ENCODE measurements around the gene CLPTM1. TPM values are rescaled to one million over a fixed set of nuclear protein-coding genes. Genes with fewer than 3 reads are reported as not detected.

Gene CLPTM1
- total RNA-seq, 1 experiment from 2014 or later = 102 TPM

DNA sequence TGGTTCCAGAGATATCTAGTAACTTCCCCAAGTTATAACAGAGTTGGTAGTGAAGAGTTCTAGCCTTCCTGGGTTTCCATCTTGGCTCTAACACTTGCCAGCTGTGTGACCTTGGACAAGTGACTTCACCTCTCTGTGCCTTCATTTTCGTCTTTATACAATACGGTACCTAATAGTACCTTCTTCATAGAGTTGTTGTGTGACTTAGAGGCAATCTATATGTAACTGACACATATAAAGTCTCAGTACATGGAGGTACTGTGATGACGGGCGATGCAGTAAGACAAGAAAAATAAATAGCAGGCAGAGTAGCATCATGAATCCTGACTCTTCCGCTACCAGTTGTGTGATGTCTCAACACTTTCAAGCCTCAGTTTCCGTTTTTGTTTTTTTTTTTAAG, 75.6 kb downstream of the CLPTM1 start:
- Histone ChIP-seq H3K27me3 (ENCODE audit: insufficient read depth, low read length) (no peaks in the 10 kb centered on the region), H3K9ac (ENCODE audit: low read length) (no peak overlapping the region), H2AFZ (ENCODE audit: low read depth, low read length, poor library complexity, severe bottlenecking) (no peak overlapping the region), H3K27ac (ENCODE audit: low read depth, low read length) (no peak overlapping the region), H3K36me3 (ENCODE audit: control insufficient read depth in 1 of 2, insufficient read depth in 2 of 2, low read length in 2 of 2) (no peaks in the 10 kb centered on the region), H3K9me3 (ENCODE audit: control insufficient read depth in 1 of 2, insufficient read depth in 1 of 2, low read depth in 1 of 2, low read length in 2 of 2) (no peaks in the 10 kb centered on the region), H3K4me1 (ENCODE audit: control insufficient read depth in 1 of 2, insufficient read depth in 2 of 2, low read length in 2 of 2) (no peaks in the 10 kb centered on the region), H4K20me1 (ENCODE audit: insufficient read depth) (no peaks in the 10 kb centered on the region), H3K4me2 (ENCODE audit: low read length) (no peak overlapping the region), H3K4me3 (replicated peaks in 1 of 2; ENCODE audit: low read depth in 1 of 2, low read length in 2 of 2) (no peak overlapping the region), H3K9me2 (ENCODE audit: insufficient read depth) (no peaks in the 10 kb centered on the region), H3K79me2 (ENCODE audit: insufficient read depth, low read length) (no peaks in the 10 kb centered on the region)
- POLR2A ChIA-PET = no interaction called here
- no TSS peak for BruUV-seq (replicated peaks)
- TF ChIP-seq RAD21 (IDR thresholded peaks at IDR 0.05; ENCODE audit: low read depth) (no peak), EGR1 (IDR thresholded peaks at IDR 0.05; ENCODE audit: low read depth) (no peak), ZNF274 (IDR thresholded peaks at IDR 0.05; ENCODE audit: low read depth, low read length) (no peak), CBX3 (IDR thresholded peaks at IDR 0.05; ENCODE audit: low read depth) (no peak), POLR2A (IDR thresholded peaks at IDR 0.05; ENCODE audit: borderline replicate concordance, extremely low read depth, insufficient read depth, insufficient read length) (no peak), EZH2phosphoT487 (IDR thresholded peaks at IDR 0.05; ENCODE audit: borderline replicate concordance) (no peak), JUND (IDR thresholded peaks at IDR 0.05) (no peak), EZH2 (IDR thresholded peaks at IDR 0.05) (no peak), FOSL1 (IDR thresholded peaks at IDR 0.05; ENCODE audit: low read depth) (no peak)
- TF ChIP-seq, protein P1, sequence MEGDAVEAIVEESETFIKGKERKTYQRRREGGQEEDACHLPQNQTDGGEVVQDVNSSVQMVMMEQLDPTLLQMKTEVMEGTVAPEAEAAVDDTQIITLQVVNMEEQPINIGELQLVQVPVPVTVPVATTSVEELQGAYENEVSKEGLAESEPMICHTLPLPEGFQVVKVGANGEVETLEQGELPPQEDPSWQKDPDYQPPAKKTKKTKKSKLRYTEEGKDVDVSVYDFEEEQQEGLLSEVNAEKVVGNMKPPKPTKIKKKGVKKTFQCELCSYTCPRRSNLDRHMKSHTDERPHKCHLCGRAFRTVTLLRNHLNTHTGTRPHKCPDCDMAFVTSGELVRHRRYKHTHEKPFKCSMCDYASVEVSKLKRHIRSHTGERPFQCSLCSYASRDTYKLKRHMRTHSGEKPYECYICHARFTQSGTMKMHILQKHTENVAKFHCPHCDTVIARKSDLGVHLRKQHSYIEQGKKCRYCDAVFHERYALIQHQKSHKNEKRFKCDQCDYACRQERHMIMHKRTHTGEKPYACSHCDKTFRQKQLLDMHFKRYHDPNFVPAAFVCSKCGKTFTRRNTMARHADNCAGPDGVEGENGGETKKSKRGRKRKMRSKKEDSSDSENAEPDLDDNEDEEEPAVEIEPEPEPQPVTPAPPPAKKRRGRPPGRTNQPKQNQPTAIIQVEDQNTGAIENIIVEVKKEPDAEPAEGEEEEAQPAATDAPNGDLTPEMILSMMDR (IDR thresholded peaks at IDR 0.05 in 2 of 3, conservative IDR thresholded peaks at IDR 0.05 in 1 of 3; ENCODE audit: borderline replicate concordance in 1 of 3, insufficient read depth in 1 of 3, low read depth in 2 of 3, low read length in 2 of 3) = no peak
- TF ChIP-seq, protein P2, sequence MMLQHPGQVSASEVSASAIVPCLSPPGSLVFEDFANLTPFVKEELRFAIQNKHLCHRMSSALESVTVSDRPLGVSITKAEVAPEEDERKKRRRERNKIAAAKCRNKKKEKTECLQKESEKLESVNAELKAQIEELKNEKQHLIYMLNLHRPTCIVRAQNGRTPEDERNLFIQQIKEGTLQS (IDR thresholded peaks at IDR 0.05) = no peak
- TF ChIP-seq, protein P3, sequence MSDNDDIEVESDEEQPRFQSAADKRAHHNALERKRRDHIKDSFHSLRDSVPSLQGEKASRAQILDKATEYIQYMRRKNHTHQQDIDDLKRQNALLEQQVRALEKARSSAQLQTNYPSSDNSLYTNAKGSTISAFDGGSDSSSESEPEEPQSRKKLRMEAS (IDR thresholded peaks at IDR 0.05) = no peak
- TF ChIP-seq, protein P4, sequence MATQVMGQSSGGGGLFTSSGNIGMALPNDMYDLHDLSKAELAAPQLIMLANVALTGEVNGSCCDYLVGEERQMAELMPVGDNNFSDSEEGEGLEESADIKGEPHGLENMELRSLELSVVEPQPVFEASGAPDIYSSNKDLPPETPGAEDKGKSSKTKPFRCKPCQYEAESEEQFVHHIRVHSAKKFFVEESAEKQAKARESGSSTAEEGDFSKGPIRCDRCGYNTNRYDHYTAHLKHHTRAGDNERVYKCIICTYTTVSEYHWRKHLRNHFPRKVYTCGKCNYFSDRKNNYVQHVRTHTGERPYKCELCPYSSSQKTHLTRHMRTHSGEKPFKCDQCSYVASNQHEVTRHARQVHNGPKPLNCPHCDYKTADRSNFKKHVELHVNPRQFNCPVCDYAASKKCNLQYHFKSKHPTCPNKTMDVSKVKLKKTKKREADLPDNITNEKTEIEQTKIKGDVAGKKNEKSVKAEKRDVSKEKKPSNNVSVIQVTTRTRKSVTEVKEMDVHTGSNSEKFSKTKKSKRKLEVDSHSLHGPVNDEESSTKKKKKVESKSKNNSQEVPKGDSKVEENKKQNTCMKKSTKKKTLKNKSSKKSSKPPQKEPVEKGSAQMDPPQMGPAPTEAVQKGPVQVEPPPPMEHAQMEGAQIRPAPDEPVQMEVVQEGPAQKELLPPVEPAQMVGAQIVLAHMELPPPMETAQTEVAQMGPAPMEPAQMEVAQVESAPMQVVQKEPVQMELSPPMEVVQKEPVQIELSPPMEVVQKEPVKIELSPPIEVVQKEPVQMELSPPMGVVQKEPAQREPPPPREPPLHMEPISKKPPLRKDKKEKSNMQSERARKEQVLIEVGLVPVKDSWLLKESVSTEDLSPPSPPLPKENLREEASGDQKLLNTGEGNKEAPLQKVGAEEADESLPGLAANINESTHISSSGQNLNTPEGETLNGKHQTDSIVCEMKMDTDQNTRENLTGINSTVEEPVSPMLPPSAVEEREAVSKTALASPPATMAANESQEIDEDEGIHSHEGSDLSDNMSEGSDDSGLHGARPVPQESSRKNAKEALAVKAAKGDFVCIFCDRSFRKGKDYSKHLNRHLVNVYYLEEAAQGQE (IDR thresholded peaks at IDR 0.05; ENCODE audit: low read depth) = no peak
- intact Hi-C loops (cut with micrococcal nuclease) = no loop called here
- CTCF ChIA-PET = no interaction called here
- DNase-seq (ENCODE audit: low read depth, low spot score) = no peak
- RAD21 ChIA-PET (ENCODE audit: low non-redundant PET in 1 of 2, low total read pairs in 2 of 2, uncharacterized antibody in 2 of 2, unreplicated experiment in 2 of 2) = no interaction called here
- ATAC-seq = no peak
